Nephron progenitor cell (in vitro differentiated cells): Measurements from ENCODE around the gene NCKAP5.

ENCODE experiments used
- DNase-seq: peaks from one replicate; pipeline ENCODE4 v3.0.0; 2021
- H3K27ac Mint-ChIP-seq: 2 replicates; pipeline ENCODE4 v1.8.0; 2021; ENCODE audit warnings: mild to moderate bottlenecking, moderate library complexity, mixed read lengths
- H3K27me3 Mint-ChIP-seq: 2 replicates; pipeline ENCODE4 v1.8.0; 2021; ENCODE audit warnings: mild to moderate bottlenecking, low read depth, mixed read lengths; ENCODE audit not compliant: poor library complexity
- H3K36me3 Mint-ChIP-seq: 2 replicates; pipeline ENCODE4 v1.8.0; 2021; ENCODE audit warnings: low read depth, mixed read lengths
- H3K4me1 Mint-ChIP-seq: 2 replicates; pipeline ENCODE4 v1.8.0; 2021; ENCODE audit warnings: mixed read lengths
- H3K4me3 Mint-ChIP-seq: 2 replicates; pipeline ENCODE4 v1.8.0; 2021; ENCODE audit warnings: mild to moderate bottlenecking, moderate library complexity, mixed read lengths
- H3K9me3 Mint-ChIP-seq: 2 replicates; pipeline ENCODE4 v1.8.0; 2021; ENCODE audit warnings: mild to moderate bottlenecking, moderate library complexity, mixed read lengths
- TF ChIP-seq, protein P1 (sequence below): fragments of 200-600 bp; sonication (generic); IDR thresholded peaks from 2 replicates; pipeline ENCODE4 v1.5.0; 2021; ENCODE audit warnings: antibody characterized with exemption

The NCKAP5 gene

DNA sequence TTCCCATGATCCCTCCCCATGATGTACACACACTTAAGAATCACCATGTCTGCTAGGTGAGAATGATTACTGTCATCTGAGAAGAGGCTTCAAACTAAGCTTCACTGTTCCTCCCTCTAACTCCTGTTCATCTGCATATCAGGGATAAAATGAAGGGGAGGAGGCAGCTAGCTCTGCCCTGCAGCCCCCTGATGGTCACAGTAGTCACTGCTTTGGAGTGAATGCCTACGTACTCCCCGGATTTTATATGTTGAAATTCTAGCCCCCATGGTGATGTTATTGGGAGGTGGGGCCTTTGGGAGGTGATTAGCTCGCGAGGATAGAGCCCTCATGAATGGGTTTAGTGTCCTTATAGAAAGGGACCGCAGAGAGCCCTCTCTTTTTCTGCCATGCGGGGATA, 156.4 kb downstream of the NCKAP5 start:
- no peaks in the 10 kb centered on the region for H3K9me3 Mint-ChIP-seq
- no peak overlapping the region for H3K4me3 Mint-ChIP-seq
- H3K27me3 Mint-ChIP-seq = peaks cover 6% of the 10 kb centered on the region
- peak; percentile 11 for DNase-seq
- TF ChIP-seq, protein P1, sequence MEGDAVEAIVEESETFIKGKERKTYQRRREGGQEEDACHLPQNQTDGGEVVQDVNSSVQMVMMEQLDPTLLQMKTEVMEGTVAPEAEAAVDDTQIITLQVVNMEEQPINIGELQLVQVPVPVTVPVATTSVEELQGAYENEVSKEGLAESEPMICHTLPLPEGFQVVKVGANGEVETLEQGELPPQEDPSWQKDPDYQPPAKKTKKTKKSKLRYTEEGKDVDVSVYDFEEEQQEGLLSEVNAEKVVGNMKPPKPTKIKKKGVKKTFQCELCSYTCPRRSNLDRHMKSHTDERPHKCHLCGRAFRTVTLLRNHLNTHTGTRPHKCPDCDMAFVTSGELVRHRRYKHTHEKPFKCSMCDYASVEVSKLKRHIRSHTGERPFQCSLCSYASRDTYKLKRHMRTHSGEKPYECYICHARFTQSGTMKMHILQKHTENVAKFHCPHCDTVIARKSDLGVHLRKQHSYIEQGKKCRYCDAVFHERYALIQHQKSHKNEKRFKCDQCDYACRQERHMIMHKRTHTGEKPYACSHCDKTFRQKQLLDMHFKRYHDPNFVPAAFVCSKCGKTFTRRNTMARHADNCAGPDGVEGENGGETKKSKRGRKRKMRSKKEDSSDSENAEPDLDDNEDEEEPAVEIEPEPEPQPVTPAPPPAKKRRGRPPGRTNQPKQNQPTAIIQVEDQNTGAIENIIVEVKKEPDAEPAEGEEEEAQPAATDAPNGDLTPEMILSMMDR = peak; percentile 34
- peak overlapping the region; percentile 42 for H3K27ac Mint-ChIP-seq
- H3K4me1 Mint-ChIP-seq = peaks cover 7% of the 10 kb centered on the region
- no peaks in the 10 kb centered on the region for H3K36me3 Mint-ChIP-seq

DNA sequence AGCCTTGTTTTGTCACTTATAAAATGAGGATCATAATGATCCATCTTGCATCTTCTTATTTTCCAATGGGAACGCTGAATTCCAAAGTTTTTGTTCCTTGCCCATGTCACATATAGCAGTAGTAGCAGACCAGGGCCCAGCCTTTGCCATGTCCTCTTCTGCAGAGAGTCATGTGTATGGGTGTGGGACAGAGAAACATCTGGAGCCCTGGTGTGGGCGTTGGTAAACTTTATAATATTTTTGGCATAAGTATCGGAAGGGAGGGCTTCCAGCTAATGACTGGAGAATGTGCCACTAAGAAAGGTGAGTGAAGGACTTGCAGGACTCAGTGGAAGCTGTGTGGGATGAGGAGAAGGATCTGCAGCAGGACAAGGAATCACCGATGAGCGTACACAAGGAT, 157.2 kb downstream of the NCKAP5 start:
- Mint-ChIP-seq H3K27ac (peak overlapping the region; percentile 16), H3K4me3 (no peak overlapping the region), H3K9me3 (no peaks in the 10 kb centered on the region), H3K36me3 (no peaks in the 10 kb centered on the region), H3K4me1 (peaks cover 10% of the 10 kb centered on the region), H3K27me3 (peaks cover 9% of the 10 kb centered on the region)
- TF ChIP-seq, protein P1 = no peak
- DNase-seq = no peak

DNA sequence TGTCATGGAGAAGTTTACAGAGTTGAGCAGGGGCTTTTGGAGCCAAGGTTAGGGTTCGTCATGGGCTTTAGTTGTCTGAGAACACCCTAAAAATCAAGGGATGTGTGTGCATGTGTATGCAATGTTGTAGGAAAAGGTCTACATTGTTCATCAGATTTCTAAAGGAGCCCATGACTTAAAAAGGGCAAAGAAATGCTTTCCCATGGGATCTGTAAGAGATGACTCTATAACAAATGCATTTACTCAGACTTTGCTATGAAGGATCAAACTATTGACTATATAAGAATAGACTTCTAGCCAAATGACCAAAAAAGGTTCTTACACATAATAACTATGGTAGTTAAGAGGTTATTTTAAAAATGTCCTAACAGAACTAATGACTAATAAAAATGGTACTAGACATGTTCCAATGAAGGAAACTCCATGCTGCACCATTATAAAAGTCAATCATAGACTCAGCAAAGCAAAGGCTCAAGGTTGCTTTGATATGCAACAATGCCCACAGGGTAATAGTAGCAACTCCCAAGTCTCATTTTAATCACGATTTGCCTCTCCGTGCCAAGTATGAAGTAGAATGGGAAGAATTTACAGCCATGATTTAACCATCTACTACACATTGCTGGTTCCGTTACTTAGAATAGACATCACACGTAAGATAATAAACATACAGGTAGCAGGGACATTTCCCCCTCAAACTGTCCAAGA, 158.5 kb downstream of the NCKAP5 start:
- Mint-ChIP-seq H3K4me3 (no peak overlapping the region), H3K4me1 (peaks cover 12% of the 10 kb centered on the region), H3K9me3 (no peaks in the 10 kb centered on the region), H3K36me3 (no peaks in the 10 kb centered on the region), H3K27ac (no peak overlapping the region), H3K27me3 (peaks cover 10% of the 10 kb centered on the region)
- TF ChIP-seq, protein P1 = no peak
- no peak for DNase-seq

DNA sequence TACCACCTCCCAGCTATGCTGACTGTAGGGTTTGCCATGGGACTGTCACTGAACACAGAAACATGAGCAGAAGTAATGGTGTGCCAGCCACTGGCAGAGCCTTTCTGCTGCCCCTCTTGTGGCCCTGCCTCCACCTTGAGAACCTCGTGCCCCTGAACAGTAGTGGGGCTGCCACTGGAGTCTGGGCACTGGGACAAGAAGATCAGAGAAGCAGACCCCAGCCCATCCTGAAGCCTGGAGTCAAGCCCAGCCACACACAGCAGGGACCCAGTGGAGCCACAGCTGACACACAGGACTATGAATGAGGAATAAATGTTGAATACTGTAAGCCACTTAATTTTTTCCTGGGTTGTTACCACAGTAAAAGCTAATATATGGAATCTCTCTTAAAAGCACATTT, 159.6 kb downstream of the NCKAP5 start:
- TF ChIP-seq, protein P1 = no peak
- H3K36me3 Mint-ChIP-seq = no peaks in the 10 kb centered on the region
- no peak for DNase-seq
- no peak overlapping the region for H3K27ac Mint-ChIP-seq
- no peaks in the 10 kb centered on the region for H3K9me3 Mint-ChIP-seq
- peaks cover 12% of the 10 kb centered on the region for H3K4me1 Mint-ChIP-seq
- H3K4me3 Mint-ChIP-seq = no peak overlapping the region
- H3K27me3 Mint-ChIP-seq = peaks cover 10% of the 10 kb centered on the region

DNA sequence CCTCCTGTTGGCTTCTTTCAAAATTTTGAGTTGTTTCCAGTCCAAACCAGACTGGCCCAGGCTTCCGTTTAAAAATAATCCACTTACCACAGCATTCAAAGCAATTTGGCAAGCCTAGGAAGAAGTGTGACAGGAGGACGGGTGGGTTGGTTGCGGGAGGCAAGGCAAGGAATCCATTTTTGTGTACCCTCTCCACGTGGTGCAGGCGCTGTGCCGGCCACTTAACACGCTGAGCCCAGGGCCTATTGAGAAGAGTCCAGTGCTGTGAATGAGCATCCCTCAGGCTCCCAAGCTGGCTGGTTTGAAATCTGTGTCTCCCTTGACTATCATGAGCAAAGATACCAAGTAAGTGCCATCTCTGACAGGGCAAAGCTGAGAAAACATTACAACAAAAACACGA, 160.9 kb downstream of the NCKAP5 start:
- no peak overlapping the region for H3K4me3 Mint-ChIP-seq
- peaks cover 12% of the 10 kb centered on the region for H3K4me1 Mint-ChIP-seq
- peaks cover 10% of the 10 kb centered on the region for H3K27me3 Mint-ChIP-seq
- TF ChIP-seq, protein P1 = no peak
- no peaks in the 10 kb centered on the region for H3K9me3 Mint-ChIP-seq
- no peak for DNase-seq
- H3K27ac Mint-ChIP-seq = no peak overlapping the region
- H3K36me3 Mint-ChIP-seq = no peaks in the 10 kb centered on the region

DNA sequence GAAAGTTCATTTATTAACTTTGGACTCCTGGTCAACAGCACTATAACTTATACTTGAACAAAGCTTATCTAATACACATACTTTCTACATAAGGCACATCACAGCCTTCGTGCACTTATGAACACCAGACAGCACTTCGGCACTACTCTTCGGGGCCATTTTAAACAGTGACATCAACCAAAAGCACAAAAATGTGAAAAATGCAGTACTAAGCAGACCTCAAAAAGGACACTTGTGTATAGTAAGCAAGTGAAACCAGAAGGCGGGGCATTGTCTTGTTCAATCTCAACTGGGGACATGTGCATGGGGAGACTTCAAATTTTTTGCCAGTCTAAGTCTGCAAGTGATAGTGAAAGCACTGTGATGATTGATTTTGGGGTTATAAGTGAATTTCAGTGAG, 163.0 kb downstream of the NCKAP5 start:
- H3K36me3 Mint-ChIP-seq = no peaks in the 10 kb centered on the region

More for the DNA sequence above, 163.0 kb downstream of the NCKAP5 start:
- Mint-ChIP-seq H3K4me3 (no peak overlapping the region), H3K27ac (no peak overlapping the region), H3K4me1 (peaks cover 5% of the 10 kb centered on the region), H3K9me3 (no peaks in the 10 kb centered on the region), H3K27me3 (peaks cover 4% of the 10 kb centered on the region)
- DNase-seq = no peak
- TF ChIP-seq, protein P1 = no peak
